ENCODE measurements around the gene KRT82. TPM values are rescaled to one million over a fixed set of nuclear protein-coding genes. Genes with fewer than 3 reads are reported as not detected.

The KRT82 gene
- total RNA-seq, 2 donors from 2014 or later, result not detected

- H3K36me3 ChIP-seq, result no peaks in the 10 kb centered on the region
- TF ChIP-seq, protein P1, sequence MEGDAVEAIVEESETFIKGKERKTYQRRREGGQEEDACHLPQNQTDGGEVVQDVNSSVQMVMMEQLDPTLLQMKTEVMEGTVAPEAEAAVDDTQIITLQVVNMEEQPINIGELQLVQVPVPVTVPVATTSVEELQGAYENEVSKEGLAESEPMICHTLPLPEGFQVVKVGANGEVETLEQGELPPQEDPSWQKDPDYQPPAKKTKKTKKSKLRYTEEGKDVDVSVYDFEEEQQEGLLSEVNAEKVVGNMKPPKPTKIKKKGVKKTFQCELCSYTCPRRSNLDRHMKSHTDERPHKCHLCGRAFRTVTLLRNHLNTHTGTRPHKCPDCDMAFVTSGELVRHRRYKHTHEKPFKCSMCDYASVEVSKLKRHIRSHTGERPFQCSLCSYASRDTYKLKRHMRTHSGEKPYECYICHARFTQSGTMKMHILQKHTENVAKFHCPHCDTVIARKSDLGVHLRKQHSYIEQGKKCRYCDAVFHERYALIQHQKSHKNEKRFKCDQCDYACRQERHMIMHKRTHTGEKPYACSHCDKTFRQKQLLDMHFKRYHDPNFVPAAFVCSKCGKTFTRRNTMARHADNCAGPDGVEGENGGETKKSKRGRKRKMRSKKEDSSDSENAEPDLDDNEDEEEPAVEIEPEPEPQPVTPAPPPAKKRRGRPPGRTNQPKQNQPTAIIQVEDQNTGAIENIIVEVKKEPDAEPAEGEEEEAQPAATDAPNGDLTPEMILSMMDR (IDR thresholded peaks at IDR 0.05), result no peak
- peaks cover 9 to 10% of the 10 kb centered on the region in 2 donors for H3K4me1 ChIP-seq (ENCODE audit: control insufficient read depth in 1 of 2, low read depth in 2 of 2)
- DNase-seq (ENCODE audit: low spot score) (no peak), ATAC-seq (ENCODE audit: insufficient number of reproducible peaks, low FRiP score, low read depth) (no peak)
- no peak overlapping the region for H3K4me3 ChIP-seq
- no peaks in the 10 kb centered on the region for H3K27me3 ChIP-seq (replicated peaks; ENCODE audit: insufficient read depth)
- H3K9me3 ChIP-seq, result no peaks in the 10 kb centered on the region
- no peak overlapping the region for H3K27ac ChIP-seq
Measured at GRCh38 chr12:52354200-52354599, 51.9 kb downstream of the KRT82 start.

DNA sequence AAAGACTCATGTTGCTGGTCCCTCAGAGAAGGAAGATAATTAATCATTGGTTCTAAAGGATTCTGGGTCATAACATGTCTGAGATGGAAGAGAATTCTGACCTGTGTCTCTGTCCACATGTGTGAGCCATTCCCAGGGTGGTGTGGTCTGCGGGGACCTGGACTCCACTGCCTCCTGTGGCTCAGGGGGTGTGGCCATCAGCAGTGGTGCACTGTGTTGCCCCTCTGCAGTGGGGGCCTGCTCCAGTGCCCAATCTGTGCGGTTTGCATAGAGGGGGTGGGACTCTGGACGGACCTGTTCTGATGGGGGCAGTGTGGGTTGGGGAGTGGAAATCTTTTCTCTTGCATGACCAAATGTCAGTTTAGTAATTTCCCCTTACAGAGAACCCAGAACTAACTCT is 52.4 kb downstream of the KRT82 start:
- TF ChIP-seq, protein P1 (IDR thresholded peaks at IDR 0.05), result no peak
- H3K36me3 ChIP-seq, result no peaks in the 10 kb centered on the region
- peaks cover 9 to 10% of the 10 kb centered on the region in 2 donors for H3K4me1 ChIP-seq (ENCODE audit: control insufficient read depth in 1 of 2, low read depth in 2 of 2)
- H3K27me3 ChIP-seq (replicated peaks; ENCODE audit: insufficient read depth), result no peaks in the 10 kb centered on the region
- DNase-seq (ENCODE audit: low spot score), result no peak
- no peak overlapping the region for H3K4me3 ChIP-seq
- H3K9me3 ChIP-seq, result no peaks in the 10 kb centered on the region
- ATAC-seq (ENCODE audit: insufficient number of reproducible peaks, low FRiP score, low read depth), result no peak
- no peak overlapping the region for H3K27ac ChIP-seq

DNA sequence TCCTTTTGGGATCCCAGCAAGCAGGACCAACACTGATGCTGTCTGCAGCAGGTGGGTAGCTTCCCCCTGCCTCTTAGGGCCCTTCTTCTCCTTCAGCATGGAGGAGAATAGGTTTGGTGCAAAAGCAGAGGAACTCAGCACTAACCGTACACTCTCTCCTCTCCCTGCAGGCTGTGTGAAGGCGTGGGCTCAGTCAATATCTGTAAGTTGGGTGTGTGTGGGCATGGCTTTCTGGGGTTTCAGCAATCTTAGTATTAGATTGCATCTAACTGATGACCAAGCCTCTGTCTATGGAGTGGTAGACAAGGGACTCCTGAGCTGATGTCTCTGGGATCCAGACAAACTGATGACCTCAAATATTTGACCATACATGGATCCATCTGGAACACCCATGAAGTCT is 53.2 kb downstream of the KRT82 start:
- TF ChIP-seq, protein P1 (IDR thresholded peaks at IDR 0.05), result no peak
- H3K27me3 ChIP-seq (replicated peaks; ENCODE audit: insufficient read depth), result no peaks in the 10 kb centered on the region
- H3K27ac ChIP-seq, result no peak overlapping the region
- H3K36me3 ChIP-seq, result no peaks in the 10 kb centered on the region
- ATAC-seq (ENCODE audit: insufficient number of reproducible peaks, low FRiP score, low read depth), result no peak
- DNase-seq (ENCODE audit: low spot score), result no peak
- no peak overlapping the region for H3K4me3 ChIP-seq
- peaks cover 9 to 10% of the 10 kb centered on the region in 2 donors for H3K4me1 ChIP-seq (ENCODE audit: control insufficient read depth in 1 of 2, low read depth in 2 of 2)
- no peaks in the 10 kb centered on the region for H3K9me3 ChIP-seq

GRCh38 chr12:52351196-52352059 is 54.7 kb downstream of the KRT82 start:
- Histone ChIP-seq H3K27ac (no peak overlapping the region), H3K4me1 (ENCODE audit: control insufficient read depth in 1 of 2, low read depth in 2 of 2) (peaks cover 9 to 10% of the 10 kb centered on the region in 2 donors), H3K27me3 (replicated peaks; ENCODE audit: insufficient read depth) (no peaks in the 10 kb centered on the region), H3K9me3 (no peaks in the 10 kb centered on the region), H3K4me3 (no peak overlapping the region), H3K36me3 (no peaks in the 10 kb centered on the region)
- TF ChIP-seq, protein P1 (IDR thresholded peaks at IDR 0.05), result no peak
- no peak for DNase-seq (ENCODE audit: low spot score)
- ATAC-seq (ENCODE audit: insufficient number of reproducible peaks, low FRiP score, low read depth), result no peak

GRCh38 chr12:52350786-52351185 is 55.3 kb downstream of the KRT82 start:
- ATAC-seq (ENCODE audit: insufficient number of reproducible peaks, low FRiP score, low read depth), result no peak
- no peak for DNase-seq (ENCODE audit: low spot score)

More at GRCh38 chr12:52350786-52351185, 55.3 kb downstream of the KRT82 start:
- H3K27me3 ChIP-seq (replicated peaks; ENCODE audit: insufficient read depth), result no peaks in the 10 kb centered on the region
- TF ChIP-seq, protein P1 (IDR thresholded peaks at IDR 0.05), result no peak
- H3K27ac ChIP-seq, result no peak overlapping the region
- H3K9me3 ChIP-seq, result no peaks in the 10 kb centered on the region
- no peaks in the 10 kb centered on the region for H3K36me3 ChIP-seq
- H3K4me3 ChIP-seq, result no peak overlapping the region
- H3K4me1 ChIP-seq (ENCODE audit: control insufficient read depth in 1 of 2, low read depth in 2 of 2), result peaks cover 9 to 10% of the 10 kb centered on the region in 2 donors

Measured in thoracic aorta (tissue), 2 donors.